Astrocyte (in vitro differentiated cells and primary cell): Measurements from ENCODE around the gene MINDY3.

ENCODE experiments used
- CTCF ChIP-seq: IDR thresholded peaks from 2 replicates; pipeline ENCODE4 v1.5.1; 2011; ENCODE audit warnings: low read depth, mild to moderate bottlenecking, inconsistent platforms, low read length, moderate library complexity; ENCODE audit not compliant: insufficient read depth
- EZH2 ChIP-seq: IDR thresholded peaks from 2 replicates; pipeline ENCODE4 v1.6.1; 2012; ENCODE audit warnings: mild to moderate bottlenecking, low read length, inconsistent platforms; ENCODE audit not compliant: insufficient read depth

- TF ChIP-seq CTCF (no peak), EZH2 (no peak)
Measured at GRCh38 chr10:15863323-15863722, 3.0 kb upstream of the MINDY3 start.
